Ovary (tissue), 3 donors: ENCODE data around the gene LRRN3.

Experiments used
- CTCF ChIP-seq, 3 donors: fragments of 450-650 bp in 2 of 3; fragments of 200-600 bp in 1 of 3; IDR thresholded peaks; one replicate each; pipeline versions ENCODE4 v1.5.1 to v1.8.0; 2016 to 2022; ENCODE audit warnings: antibody characterized with exemption in 3 of 3, mild to moderate bottlenecking in 1 of 3
- EP300 ChIP-seq: sonication (generic); formaldehyde crosslinking; IDR thresholded peaks from one replicate; pipeline ENCODE4 v1.6.1; 2017; ENCODE audit warnings: antibody characterized with exemption
- POLR2A ChIP-seq: fragments of 450-650 bp; IDR thresholded peaks from one replicate; pipeline ENCODE4 v1.6.1; 2017; ENCODE audit warnings: antibody characterized with exemption, mild to moderate bottlenecking, moderate library complexity
- donor health status: DM: no; HTN: no; CAD: no.

- TF ChIP-seq CTCF (IDR thresholded peaks at IDR 0.05), result no peak
- TF ChIP-seq POLR2A, result no peak
- no peak for TF ChIP-seq EP300
These were observed 5.6 kb upstream of the LRRN3 start for GRCh38 chr7:111085356-111085755.
